Stimulated activated CD4-positive, alpha-beta T cell treated with anti-CD3 and anti-CD28 coated beads, TNF-alpha, amount 100 ng/mL, for 24 hours (primary cell): ENCODE data around the gene LY86.
A peak's percentile ranks its signal among the peaks of the same experiment; 100 is the strongest.

ENCODE experiments used
- DNase-seq, 3 experiments: peaks; one replicate each; pipeline ENCODE4 v3.0.0-alpha.2; 2020; ENCODE audit warnings: low read depth in 3 of 3

LY86 gene

DNA sequence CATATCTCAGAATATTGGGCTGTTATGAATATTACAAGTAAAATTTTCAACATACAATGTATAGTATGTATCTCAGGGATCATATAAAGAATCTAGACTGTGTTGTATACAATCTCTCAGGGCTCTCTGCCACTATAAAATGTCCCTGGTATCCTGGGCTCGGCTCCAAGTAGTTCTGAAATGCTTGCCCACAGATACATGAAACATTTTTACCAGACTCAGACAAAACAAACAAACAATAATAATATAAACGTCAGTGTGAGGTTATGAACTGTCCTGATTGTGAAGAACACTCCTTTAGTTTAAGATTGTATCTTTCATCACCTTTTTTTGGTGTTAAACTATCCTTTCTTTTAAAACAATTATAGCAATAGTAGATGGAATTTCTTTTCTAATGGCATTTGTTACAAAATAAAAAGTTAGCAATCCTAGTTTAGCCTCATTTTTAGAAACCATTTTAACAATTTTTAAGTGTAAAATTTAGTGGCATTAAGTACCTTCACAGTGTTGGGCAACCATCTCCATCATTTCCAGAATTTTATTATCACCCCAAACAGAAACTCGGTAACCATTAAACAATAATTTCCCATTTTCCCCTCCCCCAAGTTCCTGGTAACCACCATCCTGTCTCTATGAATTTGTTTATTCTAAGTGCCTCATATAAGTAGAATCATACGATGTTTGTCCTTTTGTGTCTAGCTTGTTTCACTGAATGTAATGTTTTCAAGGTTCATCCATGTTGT, 17.4 kb upstream of the LY86 start:
- no peak for DNase-seq

DNA sequence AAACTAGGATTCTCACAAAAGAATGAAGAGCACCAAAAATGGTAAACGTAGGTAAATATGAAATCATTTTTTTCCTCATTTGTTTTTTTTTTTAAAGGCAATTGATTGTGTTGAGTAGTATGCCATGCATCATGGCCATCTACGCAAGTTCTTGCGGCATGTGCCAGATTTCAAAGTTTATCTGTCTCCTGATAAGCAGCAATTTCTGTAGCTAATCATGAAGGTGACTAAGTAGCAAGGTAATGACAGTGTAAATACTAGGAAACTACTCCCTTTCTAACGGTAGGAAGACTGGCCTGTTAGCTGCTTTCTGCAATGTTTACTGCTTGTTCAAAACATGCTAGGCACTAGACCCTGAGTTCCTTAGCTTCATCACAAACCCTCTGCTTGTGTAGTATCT, 13.4 kb upstream of the LY86 start:
- no peak for DNase-seq

DNA sequence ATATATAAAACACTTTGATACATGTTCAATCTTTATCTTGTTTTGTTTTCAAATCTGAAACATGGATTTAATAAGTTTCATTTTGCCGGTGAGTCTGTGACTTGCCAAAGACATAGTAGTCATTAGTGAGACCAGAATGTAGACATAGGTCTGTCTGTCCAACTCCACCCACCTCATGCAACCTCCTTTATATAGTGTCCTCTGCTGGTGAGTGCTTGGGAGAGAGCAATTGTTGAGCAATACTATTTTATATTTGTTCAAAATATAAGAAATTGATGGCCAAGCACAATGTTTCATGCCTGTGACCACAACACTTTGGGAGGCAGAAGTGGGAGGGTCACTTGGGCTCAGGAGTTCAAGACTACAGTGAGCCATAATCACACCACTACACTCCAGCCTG, 10.8 kb upstream of the LY86 start:
- DNase-seq, result no peak

DNA sequence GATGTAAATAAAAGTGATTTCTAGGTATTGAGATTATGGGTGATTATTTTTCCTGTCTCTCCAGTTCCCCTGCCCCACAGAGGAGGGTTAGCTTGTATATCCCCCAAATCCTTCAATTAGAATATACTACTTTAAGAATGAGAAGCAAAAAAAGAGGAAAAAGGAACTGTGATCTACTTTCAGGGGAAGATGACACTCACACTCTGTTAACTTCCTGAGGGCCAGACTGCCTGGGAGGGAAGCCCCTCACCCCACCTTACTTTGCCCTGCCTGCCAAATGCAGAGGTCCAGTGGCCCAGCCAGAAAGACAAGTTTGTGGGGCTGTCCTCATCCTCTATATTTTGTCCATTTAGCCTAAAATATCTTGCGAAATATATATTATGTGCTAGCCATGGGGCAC, 9.2 kb upstream of the LY86 start:
- no peak for DNase-seq

DNA sequence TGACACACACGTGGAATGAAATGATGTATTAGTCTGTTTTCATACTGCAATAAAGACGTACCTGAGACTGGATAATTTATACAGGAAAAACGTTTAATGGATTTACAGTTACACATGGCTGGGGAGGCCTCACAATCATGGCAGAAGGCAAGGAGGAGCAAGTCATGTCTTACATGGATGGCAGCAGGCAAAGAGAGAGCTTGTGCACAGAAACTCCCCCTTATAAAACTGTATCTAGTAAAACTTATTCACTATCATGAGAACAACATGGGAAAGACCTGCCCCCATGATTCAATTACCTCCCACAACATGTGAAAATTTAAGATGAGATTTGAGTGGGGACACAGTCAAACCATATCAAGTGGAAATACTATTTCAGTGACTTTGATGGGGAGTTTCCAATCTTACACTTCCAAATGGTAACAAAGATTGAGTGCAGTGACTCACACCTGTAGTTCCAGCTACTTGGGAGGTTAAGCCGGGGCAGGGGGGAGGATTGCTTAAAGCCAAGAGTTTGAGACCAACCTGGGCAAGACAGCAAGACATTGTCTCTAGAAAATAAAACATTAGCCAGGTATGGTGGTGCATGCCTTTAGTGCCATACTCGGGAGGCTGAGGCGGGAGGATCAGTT, 8.2 kb upstream of the LY86 start:
- no peak for DNase-seq

DNA sequence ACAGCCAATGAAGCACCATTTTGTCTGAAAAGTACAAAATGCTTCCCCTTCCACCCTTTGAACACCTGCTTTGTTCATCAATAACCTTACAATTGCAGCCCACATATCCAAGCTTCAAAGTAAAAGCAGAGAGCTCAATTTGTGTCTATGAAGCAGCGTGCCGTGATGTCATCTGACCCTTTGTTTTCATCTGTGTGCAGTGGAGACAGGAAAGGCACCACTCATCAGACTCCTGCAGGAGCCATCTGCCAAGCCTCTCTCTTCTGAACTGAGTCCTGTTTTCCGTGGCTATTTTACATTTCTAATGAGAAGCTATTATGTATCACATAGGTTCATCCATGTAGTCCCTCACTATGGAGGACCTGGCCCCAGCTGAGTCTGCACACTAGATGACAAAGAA, 7.5 kb upstream of the LY86 start:
- no peak for DNase-seq

DNA sequence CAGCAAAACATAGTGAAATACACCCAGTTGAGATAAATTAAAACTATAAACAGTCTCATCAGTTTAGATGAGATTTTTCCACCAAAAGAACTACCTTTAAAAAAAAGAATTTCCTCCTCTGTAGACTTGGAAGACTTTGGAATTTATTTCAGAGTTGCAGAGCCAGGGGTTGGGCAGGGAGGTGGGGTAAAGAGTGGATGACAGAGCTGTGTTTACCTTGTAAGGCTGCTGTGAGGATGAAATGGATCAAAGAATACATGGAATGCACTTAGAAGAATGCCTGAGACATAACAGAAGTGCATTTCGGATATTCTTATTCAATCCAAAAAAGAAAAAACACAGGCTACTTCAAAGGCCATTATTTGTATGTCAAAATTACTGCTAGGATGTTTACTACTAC, 6.4 kb upstream of the LY86 start:
- DNase-seq, result no peak

DNA sequence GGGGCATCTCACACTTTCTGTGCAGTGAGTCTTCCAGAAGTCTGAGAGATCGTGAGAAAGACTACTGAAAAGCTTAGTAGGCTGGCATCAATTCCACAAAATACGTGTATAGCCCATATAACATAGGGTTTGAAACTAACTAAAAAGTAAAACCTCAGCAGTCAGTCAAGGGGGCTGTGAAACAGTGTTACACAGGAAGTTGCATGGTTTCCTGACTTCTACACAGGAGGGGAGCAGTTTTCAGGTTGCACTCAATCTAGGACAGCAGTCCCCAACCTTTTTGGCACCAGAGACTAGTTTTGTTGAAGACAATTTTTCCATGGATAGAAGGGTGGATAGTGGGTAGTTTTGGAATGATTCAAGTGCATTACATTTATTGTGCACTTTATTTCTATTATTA, 4.7 kb upstream of the LY86 start:
- DNase-seq, result peak in 1 of 3 experiments; percentile 6

DNA sequence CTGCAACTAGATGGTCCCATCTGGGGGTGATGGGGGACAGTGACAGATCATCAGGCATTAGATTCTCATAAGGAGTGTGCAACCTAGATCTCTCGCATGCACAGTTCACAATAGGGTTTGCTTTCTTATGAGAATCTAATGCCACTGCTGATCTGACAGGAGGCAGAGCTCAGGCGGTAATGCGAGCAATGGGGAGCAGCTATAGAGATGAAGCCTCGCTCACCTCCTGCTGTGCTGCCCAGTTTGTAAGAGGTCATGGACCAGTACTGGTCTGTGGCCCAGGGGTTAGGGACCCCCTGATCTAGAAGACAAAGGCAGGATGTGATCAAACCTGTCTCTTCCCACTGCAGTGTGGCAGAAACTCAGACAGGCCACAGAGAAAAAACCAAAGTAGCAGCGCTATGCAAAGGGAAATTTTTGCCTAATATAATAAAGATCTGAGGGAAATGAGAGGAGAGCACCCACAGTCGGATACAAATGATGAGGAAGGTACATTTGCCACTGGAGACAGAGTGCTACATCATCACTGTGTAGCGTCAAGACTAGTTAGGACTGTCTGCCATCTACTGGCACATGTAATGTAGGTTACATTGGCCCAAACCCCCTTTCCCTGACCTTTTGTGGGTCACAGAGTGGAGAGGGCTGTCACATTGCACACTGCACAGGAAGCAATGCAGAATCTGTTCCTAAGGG, 4.1 kb upstream of the LY86 start:
- no peak for DNase-seq

DNA sequence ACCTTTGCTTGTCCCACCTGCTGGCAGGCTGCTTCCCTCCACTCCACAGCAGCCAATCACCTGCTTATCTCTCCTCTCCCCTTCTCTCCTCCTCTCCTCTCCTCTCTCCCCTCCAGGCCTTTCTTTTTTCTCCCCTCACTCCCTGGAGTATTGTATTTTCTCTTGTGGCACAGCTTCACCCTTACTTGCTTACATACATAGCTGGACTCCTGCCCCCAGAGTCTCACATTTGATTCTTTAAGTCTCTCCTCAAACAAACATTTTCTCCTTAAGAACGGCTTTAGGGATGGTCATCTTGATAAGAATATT, 3.6 kb upstream of the LY86 start:
- DNase-seq, result no peak

DNA sequence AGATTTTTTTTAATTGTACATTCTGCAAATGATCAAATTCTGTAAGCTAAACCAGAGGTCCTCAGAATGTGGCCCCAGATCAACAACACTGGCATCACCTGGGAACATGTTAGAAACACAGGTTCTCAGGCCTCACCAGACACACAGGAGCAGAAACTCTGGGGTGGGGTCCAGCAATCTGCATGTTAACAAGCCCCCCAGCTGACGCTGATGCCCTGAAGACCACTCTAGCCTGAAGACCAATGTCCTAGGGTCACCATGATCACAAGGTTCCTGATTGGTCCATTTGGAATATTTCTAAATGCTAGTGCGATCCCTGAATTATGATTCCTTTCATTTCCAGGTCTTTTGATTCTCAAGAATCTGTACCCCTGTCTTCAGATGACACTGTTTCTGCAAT, 2.4 kb upstream of the LY86 start:
- no peak for DNase-seq

DNA sequence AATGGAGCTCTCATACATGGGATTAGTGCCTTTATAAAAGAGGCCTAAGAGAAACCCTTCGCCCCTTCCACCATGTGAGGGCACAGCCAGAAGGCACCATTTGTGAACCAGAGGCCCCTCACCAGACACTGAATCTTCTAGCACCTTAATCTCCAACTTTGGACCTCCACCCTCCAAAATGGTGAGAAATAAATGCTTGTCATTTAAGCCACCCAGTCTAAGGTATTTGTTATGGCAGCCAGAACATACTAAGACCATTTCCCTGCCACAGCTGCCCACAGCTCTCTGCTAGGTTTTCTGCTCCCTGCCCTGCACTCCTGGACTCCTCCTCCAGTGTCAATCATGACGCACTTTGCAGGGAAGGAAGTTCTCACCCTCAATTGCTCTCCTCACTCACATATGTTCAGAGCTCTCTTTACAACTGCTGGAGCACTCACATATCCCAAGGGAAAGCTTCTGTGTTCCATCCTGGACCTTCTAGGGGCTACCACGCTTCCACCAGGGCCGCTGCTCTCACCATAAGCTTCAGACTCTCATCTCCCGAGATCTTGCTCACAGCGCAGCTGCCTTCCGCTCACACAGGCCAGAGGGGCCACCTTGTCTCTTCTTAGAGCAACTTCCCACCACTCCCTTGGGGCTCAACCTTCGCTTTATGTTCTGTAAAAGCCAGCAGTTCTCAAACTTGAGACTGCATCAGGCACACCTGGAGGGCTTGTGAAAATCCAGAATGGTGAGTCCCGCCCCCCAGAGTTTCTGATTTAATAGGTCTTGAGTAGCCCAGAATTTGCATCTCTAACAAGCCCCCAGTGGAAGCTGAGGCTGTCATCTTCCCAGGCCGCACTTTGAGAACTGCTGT, 1.6 kb upstream of the LY86 start:
- no peak for DNase-seq

DNA sequence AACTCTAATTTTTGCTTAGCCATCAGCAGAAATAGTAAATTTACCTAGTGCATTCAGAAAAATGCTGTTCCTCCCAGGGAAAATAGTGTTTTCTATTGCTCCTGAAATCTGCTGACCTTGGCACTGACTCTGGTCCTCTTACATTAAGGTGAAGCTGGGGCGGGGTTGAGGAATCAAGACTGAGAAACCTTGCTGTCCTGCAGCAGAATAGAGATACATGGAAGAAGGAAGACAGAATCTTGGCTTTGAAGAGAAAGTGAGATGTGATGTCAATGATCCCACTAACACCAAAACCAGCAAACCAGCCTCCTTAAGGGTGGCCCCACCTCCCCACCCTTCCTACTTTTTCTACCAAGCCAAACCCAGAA, 840 bp upstream of the LY86 start:
- no peak for DNase-seq

DNA sequence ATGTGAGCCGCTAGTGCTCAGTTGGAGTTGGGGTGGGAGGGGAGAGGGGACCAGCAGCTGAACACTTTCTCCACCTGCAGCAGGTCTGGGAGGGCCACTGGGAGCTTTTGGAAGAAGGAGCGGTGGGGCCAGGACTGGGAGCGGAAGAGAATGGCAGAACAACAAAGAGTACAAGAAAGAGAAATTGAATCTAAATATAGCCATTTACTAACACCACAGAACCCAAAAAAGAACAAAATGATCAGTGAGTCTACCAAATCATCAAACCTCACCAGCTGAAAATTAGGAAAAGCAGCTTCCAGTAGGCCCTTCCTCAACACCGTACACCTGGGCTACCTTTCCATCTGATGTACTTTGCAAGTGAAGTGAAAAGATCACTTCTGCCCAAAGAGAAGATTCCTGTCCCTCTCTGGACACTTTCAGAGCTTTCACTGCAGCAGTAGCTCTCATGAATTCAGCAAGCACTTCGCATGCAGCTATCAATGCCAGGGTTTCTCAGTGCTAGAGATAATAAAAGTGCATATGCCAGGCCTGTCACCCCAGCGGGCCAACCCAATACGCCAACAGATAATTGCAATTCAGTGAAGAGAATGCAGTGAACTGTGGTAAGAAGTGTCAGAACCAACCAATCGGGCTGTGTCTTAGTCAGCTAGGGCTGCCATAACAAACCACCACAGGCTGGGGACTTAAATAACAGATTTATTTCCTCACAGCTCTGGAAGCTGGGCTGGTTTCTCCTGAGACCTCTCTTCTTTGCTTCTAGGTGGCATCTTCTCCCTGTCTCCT, 597 bp downstream of the LY86 start:
- no peak for DNase-seq

DNA sequence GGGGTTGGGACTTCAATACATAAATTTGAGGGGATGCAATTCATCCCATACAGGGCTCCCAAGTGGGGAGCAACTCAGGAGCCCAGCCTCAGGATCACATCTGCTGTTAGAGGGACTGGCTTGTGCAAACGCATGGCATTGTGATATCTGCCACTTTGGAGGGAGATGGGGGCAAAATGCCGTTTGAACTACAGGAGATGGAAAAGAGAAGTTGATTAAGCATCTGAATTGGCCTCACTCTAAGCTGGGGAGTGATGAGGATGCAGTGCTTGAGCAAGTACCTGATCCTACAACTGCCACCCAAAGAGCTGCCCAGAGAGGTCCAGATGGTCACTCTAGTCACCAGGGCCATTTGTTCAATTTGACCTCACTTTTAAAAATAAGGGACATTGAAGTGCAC, 2.0 kb downstream of the LY86 start:
- no peak for DNase-seq

DNA sequence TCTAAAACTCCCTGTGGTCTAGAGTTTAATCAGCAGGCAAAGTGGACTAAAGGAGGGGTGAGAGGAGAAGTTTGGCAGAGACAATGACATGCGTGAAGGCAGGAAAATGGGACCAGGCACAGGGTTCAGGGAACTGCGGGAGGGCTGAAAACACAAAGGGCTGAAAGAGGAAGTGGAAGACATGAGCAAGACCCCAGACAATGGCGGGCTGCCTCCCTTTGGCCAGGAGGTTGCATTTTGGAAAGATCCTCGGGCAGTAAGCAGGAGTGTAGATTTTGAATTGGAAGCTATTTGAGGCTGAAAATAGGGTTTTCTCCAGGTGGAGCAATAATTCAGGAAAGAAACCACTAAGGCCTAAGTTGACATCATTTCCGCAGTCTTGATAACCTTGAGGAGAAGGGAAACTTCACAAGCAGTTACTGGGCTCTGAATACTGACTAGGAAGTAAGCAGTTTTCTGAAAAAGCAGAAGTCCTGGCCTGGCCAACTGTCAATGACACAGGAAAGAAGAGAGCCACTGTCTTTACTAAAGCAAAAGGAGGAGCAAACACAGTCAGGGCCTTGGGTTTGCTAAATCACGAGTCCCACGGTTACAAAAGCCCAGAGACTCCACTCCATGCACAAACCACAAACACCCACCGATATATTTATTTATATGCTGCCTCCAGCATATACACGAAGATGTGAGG, 3.4 kb downstream of the LY86 start:
- DNase-seq, result no peak

DNA sequence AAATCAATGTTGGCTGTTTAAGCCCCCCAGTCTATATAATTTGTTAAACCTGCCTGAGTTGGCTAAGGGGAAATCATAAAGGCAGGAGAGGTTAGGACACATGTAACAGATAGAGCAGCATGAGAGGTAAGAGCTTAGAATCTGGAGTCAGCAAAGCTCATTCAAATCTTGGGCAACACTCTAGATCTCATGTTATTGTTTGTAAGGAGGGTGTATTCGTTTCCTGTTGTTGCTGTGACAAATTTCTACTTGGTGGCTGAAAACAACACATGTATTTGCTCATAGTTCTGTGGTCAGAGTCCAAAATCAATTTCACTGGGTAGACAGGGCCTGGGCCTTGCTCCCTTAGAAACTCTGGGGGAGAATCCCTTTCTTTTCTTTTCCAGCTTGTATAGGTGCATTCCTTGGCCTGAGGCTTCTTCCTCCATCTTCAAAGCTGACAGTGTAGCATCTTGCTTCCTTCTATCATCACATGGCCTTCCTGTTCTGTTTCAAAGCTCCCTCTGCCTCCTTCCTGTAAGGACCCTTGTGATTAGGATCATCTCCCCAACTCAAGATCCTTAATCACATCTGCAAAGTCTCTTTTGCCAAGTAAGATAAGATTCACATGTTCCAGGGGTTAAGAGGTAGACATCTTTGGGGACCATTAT, 4.4 kb downstream of the LY86 start:
- no peak for DNase-seq

DNA sequence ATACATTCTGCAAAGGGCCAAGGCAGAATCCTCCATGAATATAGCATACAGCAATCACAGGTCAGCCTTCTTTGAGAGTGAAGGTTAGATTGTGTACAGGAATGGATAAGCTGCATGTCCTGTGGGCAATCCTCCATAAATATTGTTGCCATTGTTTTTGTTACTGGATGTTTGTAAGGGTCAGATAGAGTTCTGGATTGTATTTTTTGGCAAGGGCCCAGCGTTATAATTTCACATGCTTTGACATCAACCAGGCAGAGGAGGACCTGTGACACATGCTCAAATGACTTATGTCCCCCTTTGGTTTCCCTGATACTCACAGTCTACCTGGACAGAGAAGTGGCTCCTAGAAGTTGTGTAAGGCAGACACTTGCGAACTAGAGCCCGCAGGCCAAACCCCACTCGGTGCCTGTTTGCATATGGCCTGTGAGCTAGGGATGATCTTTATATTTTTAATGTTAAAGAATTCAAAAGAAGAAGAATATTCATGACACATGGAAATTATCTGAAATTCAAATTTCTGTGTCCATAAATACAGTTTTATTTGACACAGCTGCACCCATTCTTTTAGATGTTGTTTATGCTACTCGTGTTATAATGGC, 5.4 kb downstream of the LY86 start:
- DNase-seq, result no peak

DNA sequence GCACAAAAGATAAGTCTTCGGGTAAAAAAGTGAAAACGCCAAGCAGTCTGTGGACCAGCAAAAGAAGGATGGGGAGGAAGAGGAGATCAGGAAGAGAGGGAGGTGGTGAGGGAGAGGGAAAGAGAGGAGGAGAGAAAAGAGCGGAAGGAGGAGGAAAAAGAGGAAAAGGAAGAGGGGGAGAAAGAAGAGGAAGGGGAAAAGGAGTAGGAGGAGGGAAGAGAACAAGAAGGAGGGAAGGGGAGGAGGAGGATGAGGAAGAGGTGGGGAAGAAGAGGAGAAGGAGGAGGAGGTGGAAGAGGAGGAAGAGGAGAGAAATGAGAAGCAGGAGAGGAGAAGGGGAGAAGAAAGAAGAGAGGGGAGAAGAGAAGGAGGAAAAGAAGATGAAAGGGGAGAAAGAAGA, 6.5 kb downstream of the LY86 start:
- no peak for DNase-seq

DNA sequence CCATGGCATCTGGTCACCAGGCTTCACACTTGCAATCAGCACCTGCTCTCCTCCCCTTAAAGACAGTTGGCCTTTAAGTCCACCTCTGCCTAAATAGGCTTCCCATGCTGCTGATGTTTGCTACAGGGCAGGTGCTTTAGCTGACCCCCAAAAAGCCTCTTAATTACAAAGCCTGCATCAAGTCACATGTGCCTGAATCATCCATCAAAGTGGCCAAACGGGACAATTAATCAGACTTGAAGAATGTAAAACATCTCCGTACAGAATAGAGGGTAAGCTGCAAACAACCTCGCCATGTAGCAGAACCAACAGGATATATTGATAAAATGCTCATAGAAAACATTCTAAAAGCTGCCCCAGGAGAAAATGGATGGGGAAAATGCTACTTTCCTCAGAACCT, 7.4 kb downstream of the LY86 start:
- DNase-seq, result no peak
